AG04449 (cell line): Measurements from ENCODE around the gene CEMP1.

Experiments used
- CTCF ChIA-PET: fragments of 350-600 bp; formaldehyde crosslinking; extraction: SDS; loops from one replicate; lab custom pipeline; 2021; ENCODE audit warnings: antibody characterized with exemption; lab: Yijun Ruan, JAX
- POLR2A ChIA-PET: fragments of 400-600, 350-600 bp; formaldehyde crosslinking; extraction: SDS; loops from one replicate; lab custom pipeline; 2020; ENCODE audit warnings: antibody characterized with exemption, inconsistent platforms; lab: Yijun Ruan, JAX
- DNase-seq: peaks from one replicate; pipeline ENCODE4 v3.0.0-alpha.2; 2010; ENCODE audit warnings: low read depth, low spot score
- H3K4me3 ChIP-seq: 2 replicates; pipeline ENCODE4 v1.5.1; 2011; ENCODE audit warnings: low read depth, mild to moderate bottlenecking, control low read depth, low read length
- CTCF ChIP-seq: IDR thresholded peaks from one replicate; pipeline ENCODE4 v1.5.1; 2011; ENCODE audit warnings: mild to moderate bottlenecking, moderate library complexity, low read length, control low read depth, inconsistent platforms; ENCODE audit not compliant: insufficient read depth; ENCODE audit errors: missing control alignments

Gene CEMP1

GRCh38 chr16:2481676-2482075, 49.5 kb downstream of the CEMP1 start:
- CTCF ChIA-PET: interaction anchor here (1.4 to 1.6 kb wide), 2 partner anchors 9 to 22 kb away, joined by 3 to 4 read pairs; partner anchors contain the start of gene TEDC2
- POLR2A ChIA-PET: interaction anchor here (1.6 kb wide), 1 partner anchor 22 kb away, joined by 4 read pairs; the partner anchor contains the start of gene TEDC2
- no peak for TF ChIP-seq CTCF
- H3K4me3 ChIP-seq: no peak overlapping the region
- DNase-seq: no peak

- ChIA-PET CTCF (interaction anchor here (1.6 kb wide), 1 partner anchor 8 kb away, joined by 4 read pairs; no protein-coding TSS in a partner anchor), POLR2A (no interaction called here)
- TF ChIP-seq CTCF: no peak
- H3K4me3 ChIP-seq: no peak overlapping the region
- DNase-seq: no peak
Measured at GRCh38 chr16:2480948-2481347, 50.3 kb downstream of the CEMP1 start.
